Breast epithelium (tissue), 3 donors: ENCODE measurements around the gene NFATC4.

ENCODE experiments used
- CTCF ChIP-seq, 3 donors: fragments of 450-650 bp; IDR thresholded peaks; one replicate each; pipeline ENCODE4 v1.5.1; 2016 to 2017; ENCODE audit warnings: antibody characterized with exemption in 3 of 3, mild to moderate bottlenecking in 3 of 3, moderate library complexity in 3 of 3
- POLR2A ChIP-seq: fragments of 450-650 bp; IDR thresholded peaks from one replicate; pipeline ENCODE4 v1.6.1; 2016; ENCODE audit warnings: antibody characterized with exemption, mild to moderate bottlenecking, moderate library complexity

GRCh38 chr14:24325041-24325530, 42.9 kb upstream of the NFATC4 start:
- TF ChIP-seq POLR2A (no peak), CTCF (IDR thresholded peaks at IDR 0.05) (no peak)
